Skeletal muscle tissue (tissue), 5 donors: ENCODE results near the gene CEP128. TPM values are rescaled to one million over a fixed set of nuclear protein-coding genes. Genes with fewer than 3 reads are reported as not detected.

Source experiments
- H3K27ac ChIP-seq: one replicate; pipeline ENCODE4 v1.7.0; 2013; ENCODE audit warnings: mild to moderate bottlenecking, low read depth, low read length, inconsistent platforms
- H3K27me3 ChIP-seq, 3 donors: one replicate each; pipeline ENCODE4 v1.7.0; 2013; ENCODE audit warnings: low read length in 3 of 3; ENCODE audit not compliant: control insufficient read depth in 3 of 3, insufficient read depth in 3 of 3
- H3K36me3 ChIP-seq, 3 donors: one replicate each; pipeline ENCODE4 v1.7.0; 2013; ENCODE audit warnings: low read length in 3 of 3; ENCODE audit not compliant: control insufficient read depth in 3 of 3, insufficient read depth in 3 of 3
- H3K4me1 ChIP-seq, 3 donors: one replicate each; pipeline ENCODE4 v1.7.0; 2013; ENCODE audit warnings: low read length in 3 of 3, mild to moderate bottlenecking in 3 of 3; ENCODE audit not compliant: control insufficient read depth in 3 of 3, insufficient read depth in 3 of 3
- H3K4me3 ChIP-seq, 3 donors: one replicate each; pipeline ENCODE4 v1.7.0; 2013; ENCODE audit warnings: low read length in 3 of 3
- H3K9ac ChIP-seq, 3 donors: one replicate each; pipeline ENCODE4 v1.7.0; 2013; ENCODE audit warnings: low read length in 3 of 3, mild to moderate bottlenecking in 3 of 3, moderate library complexity in 2 of 3, low read depth in 1 of 3
- H3K9me3 ChIP-seq, 3 donors: one replicate each; pipeline ENCODE4 v1.7.0; 2013; ENCODE audit warnings: low read length in 3 of 3; ENCODE audit not compliant: control insufficient read depth in 3 of 3
- small RNA-seq: library from RNA; depleted of rRNA; stranded (forward); fragments of <200 nt; gene quantifications from one replicate; pipeline ENCODE3, GENCODE V24; 2014
- total RNA-seq: library from RNA; depleted of rRNA; stranded (reverse); fragments of >200 nt; gene quantifications from one replicate; pipeline ENCODE4 v1.2.3, GENCODE V29; 2014
- donor health status: Osteomylitis.

Gene CEP128
- total RNA-seq, 1 donor from 2014 or later = 6.8 TPM

DNA sequence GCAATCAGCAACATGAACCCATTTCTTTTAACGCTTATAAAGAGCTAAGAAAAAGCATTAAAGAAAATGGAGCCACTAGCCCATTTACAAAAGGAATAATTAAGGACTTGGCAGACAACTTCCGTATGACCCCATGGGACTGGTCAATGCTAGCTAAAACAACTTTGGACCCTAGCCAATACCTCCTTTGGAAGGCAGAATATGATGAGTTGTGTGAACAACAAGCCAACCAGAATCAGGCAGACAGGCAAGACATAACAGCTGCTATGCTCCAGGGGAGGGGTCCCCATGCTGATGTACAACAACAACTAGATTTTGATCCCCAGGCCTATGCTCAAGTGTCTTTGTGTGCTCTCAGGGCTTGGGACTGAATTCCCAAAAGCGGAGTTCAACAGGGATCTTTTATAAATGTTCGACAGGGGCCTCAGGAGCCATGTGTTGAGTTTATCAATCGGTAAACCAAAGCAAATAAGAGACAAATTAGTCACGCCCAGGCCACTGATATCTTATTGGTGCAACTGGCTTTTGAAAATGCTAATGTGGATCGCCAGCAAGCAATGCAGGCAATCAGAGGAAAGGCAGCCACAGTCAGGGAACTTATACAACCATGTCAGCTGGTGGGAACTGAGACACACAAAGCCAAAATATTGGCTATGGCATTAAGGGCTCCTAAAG lies 475.9 kb downstream of the CEP128 start:
- no peak overlapping the region for H3K27ac ChIP-seq
- peaks cover 1 to 10% (median 8%) of the 10 kb centered on the region in 3 donors for H3K36me3 ChIP-seq
- H3K9ac ChIP-seq = no peak overlapping the region
- H3K9me3 ChIP-seq = no peaks in the 10 kb centered on the region
- no peaks in the 10 kb centered on the region for H3K27me3 ChIP-seq
- H3K4me3 ChIP-seq = no peak overlapping the region
- H3K4me1 ChIP-seq = no peaks in the 10 kb centered on the region

DNA sequence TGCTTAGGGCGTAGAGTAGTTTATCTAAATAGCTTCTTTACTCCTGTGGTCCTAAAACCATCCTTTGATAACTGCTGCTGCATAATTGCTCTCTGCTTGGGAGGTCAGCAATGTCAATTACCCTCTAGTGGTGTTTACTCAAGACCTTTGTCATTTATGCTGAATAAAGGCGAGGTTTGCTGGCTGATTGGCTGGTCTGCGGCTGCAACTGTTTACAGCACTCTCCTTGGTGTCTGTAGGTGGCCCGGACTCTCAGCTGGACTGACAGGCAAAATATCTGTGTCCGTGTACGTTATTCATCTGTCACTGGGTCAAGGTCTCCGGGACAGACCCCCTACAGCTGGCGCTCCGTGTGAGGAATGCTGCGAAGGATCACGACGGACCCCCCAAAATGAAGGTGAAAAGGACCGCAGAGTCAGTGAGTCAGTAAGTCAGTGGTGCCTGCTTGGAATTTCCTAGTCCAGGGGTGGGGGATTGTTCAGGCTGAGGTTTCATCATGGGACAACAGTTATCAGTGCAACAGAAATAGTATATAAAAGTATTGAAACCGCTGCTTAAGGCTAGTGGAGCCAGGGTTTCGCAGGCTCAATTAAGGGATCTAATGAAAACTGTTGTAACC lies 476.9 kb downstream of the CEP128 start:
- no peaks in the 10 kb centered on the region for H3K9me3 ChIP-seq
- H3K9ac ChIP-seq = no peak overlapping the region
- H3K27ac ChIP-seq = no peak overlapping the region
- peaks cover 0 to 4% (median 2%) of the 10 kb centered on the region in 3 donors for H3K36me3 ChIP-seq
- H3K4me3 ChIP-seq = no peak overlapping the region
- H3K4me1 ChIP-seq = no peaks in the 10 kb centered on the region
- no peaks in the 10 kb centered on the region for H3K27me3 ChIP-seq

- H3K9ac ChIP-seq = peak overlapping the region in 2 of 3 donors; percentile 76
- peak overlapping the region; percentile 62 to 73 (median 70) for H3K4me3 ChIP-seq
Observed at GRCh38 chr14:80456209-80456608, 485.3 kb downstream of the CEP128 start.

GRCh38 chr14:80455031-80455430 lies 486.5 kb downstream of the CEP128 start:
- no peaks in the 10 kb centered on the region for H3K36me3 ChIP-seq
- no peaks in the 10 kb centered on the region for H3K27me3 ChIP-seq
- peak overlapping the region; percentile 71 to 76 (median 76) for H3K9ac ChIP-seq
- peak overlapping the region; percentile 62 to 73 (median 70) for H3K4me3 ChIP-seq
- peak overlapping the region; percentile 89 for H3K27ac ChIP-seq
- no peaks in the 10 kb centered on the region for H3K4me1 ChIP-seq
- H3K9me3 ChIP-seq = no peaks in the 10 kb centered on the region

More at GRCh38 chr14:80456209-80456608, 485.3 kb downstream of the CEP128 start:
- H3K4me1 ChIP-seq = no peaks in the 10 kb centered on the region
- no peaks in the 10 kb centered on the region for H3K27me3 ChIP-seq
- no peaks in the 10 kb centered on the region for H3K9me3 ChIP-seq
- no peaks in the 10 kb centered on the region for H3K36me3 ChIP-seq
- peak overlapping the region; percentile 89 for H3K27ac ChIP-seq

- Histone ChIP-seq H3K36me3 (no peaks in the 10 kb centered on the region), H3K27ac (no peak overlapping the region), H3K4me3 (no peak overlapping the region), H3K9me3 (no peaks in the 10 kb centered on the region), H3K9ac (no peak overlapping the region), H3K27me3 (no peaks in the 10 kb centered on the region), H3K4me1 (no peaks in the 10 kb centered on the region)
Observed at GRCh38 chr14:80448267-80448666, 493.3 kb downstream of the CEP128 start.

DNA sequence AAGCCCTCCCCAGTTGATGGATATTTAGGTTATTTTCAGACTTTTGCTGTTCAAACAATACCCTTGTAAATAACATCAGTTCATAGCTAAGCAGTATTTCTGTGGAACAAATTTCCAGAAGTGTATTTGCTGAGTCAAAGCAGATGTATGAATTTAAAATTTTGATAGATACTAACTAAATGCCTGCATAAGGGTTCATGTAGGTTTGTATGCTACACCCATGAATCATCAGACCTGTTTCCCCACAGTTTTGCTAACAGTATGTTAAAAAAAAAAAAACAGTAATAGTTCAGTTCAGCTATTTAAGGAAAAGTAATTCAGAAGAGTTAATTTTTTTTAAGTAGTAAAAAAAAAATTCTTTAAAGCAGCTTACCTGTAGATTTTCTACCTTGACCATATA lies 494.1 kb downstream of the CEP128 start:
- no peaks in the 10 kb centered on the region for H3K27me3 ChIP-seq

More for the DNA sequence above, 494.1 kb downstream of the CEP128 start:
- no peak overlapping the region for H3K9ac ChIP-seq
- H3K9me3 ChIP-seq = no peaks in the 10 kb centered on the region
- H3K27ac ChIP-seq = no peak overlapping the region
- H3K4me1 ChIP-seq = no peaks in the 10 kb centered on the region
- no peaks in the 10 kb centered on the region for H3K36me3 ChIP-seq
- no peak overlapping the region for H3K4me3 ChIP-seq

Small RNA genes within 50 kb of the gene (small RNA-seq; reads per million reads assigned to genes)
- gene AC022404.1 = not detected

Other genes with a start within 250 kb of the CEP128 start
- gene TSHR, start 13.9 kb upstream of the CEP128 start, total RNA-seq = under 0.01 TPM